Gastroesophageal sphincter (tissue), 4 donors: ENCODE data around the gene PLEKHO2. TPM values are rescaled to one million over a fixed set of nuclear protein-coding genes. Genes with fewer than 3 reads are reported as not detected.
"Not testable (repeated sequence)": the region's sequence is repeated elsewhere in the genome, so short reads cannot be mapped to it uniquely, and the experiment has no call there.

Experiments used
- ATAC-seq: fragments of 150-250 bp; one replicate; pipeline ENCODE4 v1.9.1; 2016; ENCODE audit warnings: mild to moderate bottlenecking, moderate library complexity
- H3K27ac ChIP-seq, 4 donors: fragments of 200-600 bp; sonication (generic) in 3 of 4; 1 replicate in 3 of 4; 2 replicates in 1 of 4; pipeline ENCODE4 v1.5.1; 2016 to 2019
- H3K27me3 ChIP-seq: fragments of 200-600 bp; sonication (generic); one replicate; pipeline ENCODE4 v1.5.1; 2019
- H3K36me3 ChIP-seq, 2 donors: fragments of 200-600 bp; sonication (generic); one replicate each; pipeline ENCODE4 v1.5.1; 2019; ENCODE audit warnings: control low read depth in 1 of 2
- H3K4me1 ChIP-seq, 3 donors: fragments of 200-600 bp; sonication (generic); 1 replicate in 2 of 3; 2 replicates in 1 of 3; pipeline ENCODE4 v1.5.1; 2016 to 2019; ENCODE audit warnings: control low read depth in 2 of 3
- H3K4me3 ChIP-seq, 2 donors: fragments of 200-600 bp; sonication (generic); one replicate each; pipeline ENCODE4 v1.5.1; 2019; ENCODE audit warnings: mild to moderate bottlenecking in 1 of 2, moderate library complexity in 1 of 2
- H3K9me3 ChIP-seq, 3 donors: fragments of 200-600 bp; sonication (generic); one replicate each; pipeline ENCODE4 v1.5.1; 2017 to 2019; ENCODE audit warnings: control low read depth in 2 of 3
- EP300 ChIP-seq: sonication (generic); formaldehyde crosslinking; IDR thresholded peaks from one replicate; pipeline ENCODE4 v1.6.1; 2017; ENCODE audit warnings: antibody characterized with exemption, mild to moderate bottlenecking
- POLR2A ChIP-seq, 2 donors: fragments of 450-650 bp; IDR thresholded peaks; one replicate each; pipeline ENCODE4 v1.6.1; 2017; ENCODE audit warnings: antibody characterized with exemption in 2 of 2, mild to moderate bottlenecking in 2 of 2, moderate library complexity in 1 of 2
- POLR2AphosphoS5 ChIP-seq: sonication (generic); formaldehyde crosslinking; IDR thresholded peaks from one replicate; pipeline ENCODE4 v1.6.1; 2017; ENCODE audit warnings: antibody characterized with exemption
- WGBS, 2 donors: methylation state at CpG; one replicate each; pipeline ENCODE4 v1.1.5; 2018; ENCODE audit warnings: low coverage in 1 of 2; 5-methylcytosine and 5-hydroxymethylcytosine counted together
- total RNA-seq, 4 donors: library from RNA; depleted of rRNA; stranded (reverse); fragments of >200 nt; gene quantifications; one replicate each; pipeline ENCODE4 v1.1.0, GENCODE V29; 2016
- TF ChIP-seq, protein P1 (sequence below), 4 experiments: fragments of 200-600 bp in 2 of 4; fragments of 450-650 bp in 2 of 4; sonication (generic) in 1 of 4; IDR thresholded peaks; one replicate each; pipeline ENCODE4 v1.5.1; 2017 to 2019; ENCODE audit warnings: antibody characterized with exemption in 4 of 4, mild to moderate bottlenecking in 2 of 4, moderate library complexity in 2 of 4

PLEKHO2 gene, protein sequence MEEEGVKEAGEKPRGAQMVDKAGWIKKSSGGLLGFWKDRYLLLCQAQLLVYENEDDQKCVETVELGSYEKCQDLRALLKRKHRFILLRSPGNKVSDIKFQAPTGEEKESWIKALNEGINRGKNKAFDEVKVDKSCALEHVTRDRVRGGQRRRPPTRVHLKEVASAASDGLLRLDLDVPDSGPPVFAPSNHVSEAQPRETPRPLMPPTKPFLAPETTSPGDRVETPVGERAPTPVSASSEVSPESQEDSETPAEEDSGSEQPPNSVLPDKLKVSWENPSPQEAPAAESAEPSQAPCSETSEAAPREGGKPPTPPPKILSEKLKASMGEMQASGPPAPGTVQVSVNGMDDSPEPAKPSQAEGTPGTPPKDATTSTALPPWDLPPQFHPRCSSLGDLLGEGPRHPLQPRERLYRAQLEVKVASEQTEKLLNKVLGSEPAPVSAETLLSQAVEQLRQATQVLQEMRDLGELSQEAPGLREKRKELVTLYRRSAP
- total RNA-seq, result 10 to 100 TPM; 27.1 to 47.9 (median 43.1) TPM

DNA sequence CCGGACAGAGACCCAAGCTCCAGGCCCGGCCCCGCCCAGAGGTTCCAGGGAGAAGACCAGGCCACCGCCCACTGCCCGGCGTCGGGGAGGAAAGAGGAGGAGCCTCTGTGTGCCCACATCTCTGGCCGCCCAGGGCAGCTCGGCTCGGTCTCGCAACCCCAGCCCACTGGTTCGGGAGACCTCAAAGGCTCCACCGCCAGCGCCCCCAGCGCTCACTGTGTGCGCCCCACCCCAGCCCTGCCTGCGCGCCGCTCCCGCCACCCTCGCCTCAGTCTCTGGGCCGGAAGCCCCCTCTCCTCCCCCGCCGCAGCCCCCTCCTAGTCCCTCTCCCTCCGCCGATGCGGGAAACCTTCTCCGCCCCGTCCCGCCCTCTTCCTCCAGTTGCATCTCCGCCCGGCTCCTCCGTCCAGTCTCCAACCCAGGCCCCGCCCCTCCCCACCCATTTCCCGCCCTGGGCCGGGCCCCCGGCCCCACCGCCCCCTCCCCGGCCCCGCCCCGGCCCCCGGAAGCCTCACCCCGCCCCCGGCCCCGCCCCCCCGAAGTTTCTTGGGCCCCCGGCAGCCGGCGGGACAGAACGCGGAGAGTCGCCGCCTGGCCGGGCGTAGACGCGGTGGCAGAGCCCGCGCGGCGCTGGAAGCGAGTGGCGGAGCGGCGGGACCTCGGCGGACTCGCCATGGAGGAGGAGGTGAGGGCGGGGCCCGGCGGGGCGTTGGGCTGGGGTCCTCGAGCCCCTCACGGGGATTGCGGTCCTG, at the start of gene PLEKHO2:
Gene PLEKHO2, plus strand, starts transcription at position 572 of the 752 bp plus-strand sequence. Its CDS starts 102 bp downstream, at position 674.
- WGBS, 2 donors, result 0% methylated on average over 2 of the region's 75 CpGs; no CpG with 5 or more reads in 1 of the 2 donors
- Histone ChIP-seq H3K4me1 (peaks cover 0 to 55% (median 23%) of the 10 kb centered on the region in 3 donors), H3K4me3 (peak within 1 kb of the TSS; percentile 91 to 95), H3K27me3 (no peaks in the 10 kb centered on the region), H3K9me3 (no peaks in the 10 kb centered on the region), H3K36me3 (no peaks in the 10 kb centered on the region), H3K27ac (peak within 1 kb of the TSS; percentile 90 to 100 (median 94))
- TF ChIP-seq, protein P1, sequence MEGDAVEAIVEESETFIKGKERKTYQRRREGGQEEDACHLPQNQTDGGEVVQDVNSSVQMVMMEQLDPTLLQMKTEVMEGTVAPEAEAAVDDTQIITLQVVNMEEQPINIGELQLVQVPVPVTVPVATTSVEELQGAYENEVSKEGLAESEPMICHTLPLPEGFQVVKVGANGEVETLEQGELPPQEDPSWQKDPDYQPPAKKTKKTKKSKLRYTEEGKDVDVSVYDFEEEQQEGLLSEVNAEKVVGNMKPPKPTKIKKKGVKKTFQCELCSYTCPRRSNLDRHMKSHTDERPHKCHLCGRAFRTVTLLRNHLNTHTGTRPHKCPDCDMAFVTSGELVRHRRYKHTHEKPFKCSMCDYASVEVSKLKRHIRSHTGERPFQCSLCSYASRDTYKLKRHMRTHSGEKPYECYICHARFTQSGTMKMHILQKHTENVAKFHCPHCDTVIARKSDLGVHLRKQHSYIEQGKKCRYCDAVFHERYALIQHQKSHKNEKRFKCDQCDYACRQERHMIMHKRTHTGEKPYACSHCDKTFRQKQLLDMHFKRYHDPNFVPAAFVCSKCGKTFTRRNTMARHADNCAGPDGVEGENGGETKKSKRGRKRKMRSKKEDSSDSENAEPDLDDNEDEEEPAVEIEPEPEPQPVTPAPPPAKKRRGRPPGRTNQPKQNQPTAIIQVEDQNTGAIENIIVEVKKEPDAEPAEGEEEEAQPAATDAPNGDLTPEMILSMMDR (IDR thresholded peaks at IDR 0.05), result peak in 2 of 4 experiments; percentile 15 to 41
- TF ChIP-seq POLR2A (IDR thresholded peaks at IDR 0.05), result peak; percentile 88 to 89
- TF ChIP-seq POLR2AphosphoS5, result peak; percentile 89
- no peak for TF ChIP-seq EP300
- peak; percentile 93 for ATAC-seq

DNA sequence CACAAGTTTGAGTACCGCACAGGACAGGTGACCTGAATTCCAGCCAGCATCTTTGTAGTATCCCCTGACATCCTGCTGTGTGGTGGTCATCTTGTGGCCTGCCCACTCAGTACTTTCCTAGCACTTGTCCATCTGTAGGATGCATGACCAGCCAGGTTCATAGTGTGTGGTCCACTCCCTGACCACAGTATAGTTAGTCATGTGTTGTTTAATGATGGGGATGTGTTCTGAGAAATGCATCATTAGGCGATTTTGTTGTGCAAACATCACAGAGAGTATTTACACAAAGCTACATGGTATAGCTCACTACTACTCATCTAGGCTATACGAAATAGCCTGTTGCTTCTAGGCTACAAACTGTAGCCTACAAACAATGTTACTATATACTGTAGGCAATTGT, 49.4 kb upstream of the PLEKHO2 start:
- Histone ChIP-seq H3K27me3 (no peaks in the 10 kb centered on the region), H3K4me3 (no peak overlapping the region), H3K4me1 (peaks cover 0 to 4% (median 0%) of the 10 kb centered on the region in 3 donors), H3K36me3 (no peaks in the 10 kb centered on the region), H3K27ac (no peak overlapping the region), H3K9me3 (no peaks in the 10 kb centered on the region)
- 93 to 100% methylated on average over 1 to 3 of the region's 3 CpGs for WGBS, 2 donors
- TF ChIP-seq POLR2AphosphoS5, result no peak
- TF ChIP-seq, protein P1 (IDR thresholded peaks at IDR 0.05), result no peak
- no peak for TF ChIP-seq EP300
- no peak for TF ChIP-seq POLR2A (IDR thresholded peaks at IDR 0.05)
- ATAC-seq, result no peak

DNA sequence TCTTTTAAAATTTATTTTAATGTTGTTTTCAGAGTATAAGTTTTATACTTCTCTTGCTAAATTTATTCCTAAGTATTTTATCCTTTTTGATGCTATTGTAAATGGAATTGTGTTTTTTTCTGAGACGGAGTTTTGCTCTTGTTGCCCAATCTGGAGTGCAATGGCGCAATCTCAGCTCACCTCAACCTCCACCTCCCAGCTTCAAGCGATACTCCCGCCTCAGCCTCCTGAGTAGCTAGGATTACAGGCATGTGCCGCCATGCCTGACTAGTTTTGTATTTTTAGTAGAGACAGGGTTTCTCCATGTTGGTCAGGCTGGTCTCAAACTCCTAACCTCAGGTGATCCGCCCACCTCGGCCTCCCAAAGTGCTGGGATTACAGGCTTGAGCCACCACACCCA, 46.4 kb upstream of the PLEKHO2 start:
- WGBS, 2 donors, result 86 to 94% methylated on average over 1 to 6 of the region's 7 CpGs
- H3K4me1 ChIP-seq, ATAC-seq, H3K27me3 ChIP-seq, H3K4me3 ChIP-seq, H3K9me3 ChIP-seq, H3K27ac ChIP-seq, H3K36me3 ChIP-seq: not testable (repeated sequence)

DNA sequence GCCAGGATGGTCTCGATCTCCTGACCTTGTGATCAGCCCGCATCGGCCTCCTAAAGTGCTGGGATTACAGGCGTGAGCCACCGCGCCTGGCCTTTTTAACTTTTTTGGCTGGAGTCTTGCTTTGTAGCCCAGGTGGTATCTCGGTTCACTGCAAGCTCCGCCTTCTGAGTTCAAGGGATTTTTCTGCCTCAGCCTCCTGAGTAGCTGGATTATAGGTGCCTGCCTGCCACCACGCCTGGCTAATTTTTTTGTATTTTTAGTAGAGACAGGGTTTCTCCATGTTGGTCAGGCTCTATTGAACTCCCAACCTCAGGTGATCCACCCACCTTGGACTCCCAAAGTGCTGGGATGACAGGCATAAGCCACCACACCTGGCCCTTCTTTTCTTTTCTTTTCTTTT, 45.8 kb upstream of the PLEKHO2 start:
- not testable (repeated sequence) for ATAC-seq
- 93% methylated on average over 9 of the region's 9 CpGs; no CpG with 5 or more reads in 1 of the 2 donors for WGBS, 2 donors

DNA sequence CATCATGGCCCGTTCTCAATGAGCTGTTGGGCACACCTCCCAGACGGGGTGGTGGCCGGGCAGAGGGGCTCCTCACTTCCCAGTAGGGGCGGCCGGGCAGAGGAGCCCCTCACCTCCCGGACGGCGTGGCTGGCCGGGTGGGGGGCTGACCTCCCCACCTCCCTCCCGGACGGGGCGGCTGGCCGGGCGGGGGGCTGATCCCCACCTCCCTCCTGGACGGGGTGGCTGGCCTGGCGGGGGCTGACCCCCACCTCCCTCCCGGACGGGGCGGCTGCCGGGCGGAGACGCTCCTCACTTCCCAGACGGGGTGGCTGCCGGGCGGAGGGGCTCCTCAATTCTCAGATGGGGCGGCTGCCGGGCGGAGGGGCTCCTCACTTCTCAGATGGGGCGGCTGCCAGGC, 42.8 kb upstream of the PLEKHO2 start:
- H3K4me3 ChIP-seq, H3K36me3 ChIP-seq, H3K27me3 ChIP-seq, H3K27ac ChIP-seq, H3K9me3 ChIP-seq, ATAC-seq: not testable (repeated sequence)
- WGBS, 2 donors, result no CpG with 5 or more reads among the region's 29 CpGs
- H3K4me1 ChIP-seq, result peaks cover 0 to 19% (median 6%) of the 10 kb centered on the region in 3 donors

More for the DNA sequence above, 45.8 kb upstream of the PLEKHO2 start:
- H3K36me3 ChIP-seq, H3K9me3 ChIP-seq, H3K27ac ChIP-seq, H3K4me1 ChIP-seq, H3K4me3 ChIP-seq, H3K27me3 ChIP-seq: not testable (repeated sequence)

DNA sequence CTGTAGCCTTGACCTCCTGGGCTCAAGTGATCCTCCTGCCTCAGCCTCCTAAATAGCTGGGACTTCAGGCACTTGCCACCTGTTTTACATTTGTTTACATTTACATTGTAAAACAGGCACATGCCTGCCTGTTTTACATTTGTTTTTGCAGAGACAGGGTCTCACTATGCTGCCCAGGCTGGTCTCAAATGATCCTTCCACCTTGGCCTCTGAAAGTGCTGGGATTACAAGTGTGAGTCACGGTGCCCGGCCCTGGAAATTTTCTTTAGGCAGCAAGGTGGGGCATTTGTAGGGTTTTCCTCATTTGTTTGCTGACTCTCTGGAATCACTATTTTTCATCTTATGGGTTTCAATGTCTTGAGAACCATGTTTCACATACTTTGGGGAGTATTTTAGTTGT, 41.2 kb upstream of the PLEKHO2 start:
- H3K4me1 ChIP-seq, result peaks cover 0 to 25% (median 6%) of the 10 kb centered on the region in 3 donors
- H3K4me3 ChIP-seq, result no peak overlapping the region
- 82 to 84% methylated on average over 2 of the region's 2 CpGs for WGBS, 2 donors
- H3K9me3 ChIP-seq, result no peaks in the 10 kb centered on the region
- H3K27ac ChIP-seq, result peak overlapping the region in 2 of 4 donors; percentile 83 to 86
- H3K36me3 ChIP-seq, result no peaks in the 10 kb centered on the region
- no peaks in the 10 kb centered on the region for H3K27me3 ChIP-seq
- ATAC-seq, result no peak
- TF ChIP-seq POLR2AphosphoS5 (no peak), EP300 (no peak), POLR2A (IDR thresholded peaks at IDR 0.05) (no peak)
- TF ChIP-seq, protein P1 (IDR thresholded peaks at IDR 0.05), result no peak
